Adrenal gland (tissue), 5 donors: Measurements from ENCODE around the gene TNNT2.

ENCODE experiments used
- POLR2A ChIP-seq, 2 donors: fragments of 450-650 bp; IDR thresholded peaks; one replicate each; pipeline ENCODE4 v1.6.1; 2017; ENCODE audit warnings: antibody characterized with exemption in 2 of 2, mild to moderate bottlenecking in 2 of 2, moderate library complexity in 1 of 2
- TF ChIP-seq, protein P1 (sequence below), 6 experiments: fragments of 450-650 bp in 4 of 6; fragments of 200-600 bp in 2 of 6; sonication (generic) in 1 of 6; IDR thresholded peaks; 1 replicate in 5 of 6; 2 replicates in 1 of 6; pipeline versions ENCODE4 v1.5.1 to v1.8.0; 2016 to 2021; ENCODE audit warnings: antibody characterized with exemption in 6 of 6, mild to moderate bottlenecking in 2 of 6, moderate library complexity in 1 of 6
- donor health status: DM: no; HTN: no; CAD: no.

DNA sequence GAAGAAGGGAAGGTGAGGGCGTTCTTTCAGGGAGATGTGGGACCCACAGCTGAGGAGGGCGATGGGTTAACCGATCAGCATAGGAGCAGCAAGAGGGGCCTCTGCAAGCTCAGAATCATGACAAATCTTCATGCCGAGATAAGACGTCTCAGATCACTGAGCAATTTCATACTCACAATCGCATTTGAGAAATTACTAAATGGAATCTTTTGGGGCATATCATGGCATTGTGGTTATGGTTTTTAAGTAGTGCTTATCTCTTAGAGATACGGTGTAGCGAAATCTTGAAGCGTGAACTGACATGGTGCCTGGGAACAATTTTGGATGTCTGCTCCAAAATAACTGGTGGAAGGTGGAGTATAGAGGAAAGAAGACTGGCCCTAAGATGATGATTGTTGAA is 6.2 kb downstream of the TNNT2 start:
- TF ChIP-seq, protein P1, sequence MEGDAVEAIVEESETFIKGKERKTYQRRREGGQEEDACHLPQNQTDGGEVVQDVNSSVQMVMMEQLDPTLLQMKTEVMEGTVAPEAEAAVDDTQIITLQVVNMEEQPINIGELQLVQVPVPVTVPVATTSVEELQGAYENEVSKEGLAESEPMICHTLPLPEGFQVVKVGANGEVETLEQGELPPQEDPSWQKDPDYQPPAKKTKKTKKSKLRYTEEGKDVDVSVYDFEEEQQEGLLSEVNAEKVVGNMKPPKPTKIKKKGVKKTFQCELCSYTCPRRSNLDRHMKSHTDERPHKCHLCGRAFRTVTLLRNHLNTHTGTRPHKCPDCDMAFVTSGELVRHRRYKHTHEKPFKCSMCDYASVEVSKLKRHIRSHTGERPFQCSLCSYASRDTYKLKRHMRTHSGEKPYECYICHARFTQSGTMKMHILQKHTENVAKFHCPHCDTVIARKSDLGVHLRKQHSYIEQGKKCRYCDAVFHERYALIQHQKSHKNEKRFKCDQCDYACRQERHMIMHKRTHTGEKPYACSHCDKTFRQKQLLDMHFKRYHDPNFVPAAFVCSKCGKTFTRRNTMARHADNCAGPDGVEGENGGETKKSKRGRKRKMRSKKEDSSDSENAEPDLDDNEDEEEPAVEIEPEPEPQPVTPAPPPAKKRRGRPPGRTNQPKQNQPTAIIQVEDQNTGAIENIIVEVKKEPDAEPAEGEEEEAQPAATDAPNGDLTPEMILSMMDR (IDR thresholded peaks at IDR 0.05): no peak
- no peak for TF ChIP-seq POLR2A (IDR thresholded peaks at IDR 0.05)
